MM.1S (cell line): ENCODE results near the gene CD58.
"Not testable (repeated sequence)": the region's sequence is repeated elsewhere in the genome, so short reads cannot be mapped to it uniquely, and the experiment has no call there.

ENCODE experiments used
- DNase-seq: peaks from one replicate; pipeline ENCODE4 v3.0.0-alpha.2; 2015
- H2AFZ ChIP-seq: fragments of 300-600 bp; sonication (generic); 2 replicates; pipeline ENCODE4 v1.6.0; 2016; ENCODE audit warnings: antibody characterized with exemption, low read length
- H3F3A ChIP-seq: fragments of 300-600 bp; sonication (generic); 2 replicates; pipeline ENCODE4 v1.6.1; 2016; ENCODE audit warnings: mild to moderate bottlenecking, antibody characterized with exemption, low read length, moderate library complexity, mixed read lengths; ENCODE audit not compliant: insufficient read depth
- H3K27ac ChIP-seq: fragments of 300-600 bp; sonication (generic); 2 replicates; pipeline ENCODE4 v1.5.1; 2016; ENCODE audit warnings: mild to moderate bottlenecking, low read length
- H3K27me3 ChIP-seq: fragments of 300-600 bp; sonication (generic); replicated peaks from 2 replicates; pipeline ENCODE4 v1.6.0; 2016; ENCODE audit warnings: low read length; ENCODE audit not compliant: insufficient read depth
- H3K36me3 ChIP-seq: fragments of 300-600 bp; sonication (generic); replicated peaks from 2 replicates; pipeline ENCODE4 v1.6.1; 2016; ENCODE audit warnings: mild to moderate bottlenecking, low read length, mixed read lengths; ENCODE audit not compliant: insufficient read depth
- H3K4me1 ChIP-seq: fragments of 300-600 bp; sonication (generic); 2 replicates; pipeline ENCODE4 v1.6.1; 2016; ENCODE audit warnings: low read length, mixed read lengths
- H3K4me2 ChIP-seq: fragments of 300-600 bp; sonication (generic); 2 replicates; pipeline ENCODE4 v1.6.0; 2016; ENCODE audit warnings: low read depth, low read length
- H3K4me3 ChIP-seq: fragments of 300-600 bp; sonication (generic); 2 replicates; pipeline ENCODE4 v1.5.1; 2016; ENCODE audit warnings: low read length, mixed read lengths
- H3K79me2 ChIP-seq: fragments of 300-600 bp; sonication (generic); 2 replicates; pipeline ENCODE4 v1.6.1; 2016; ENCODE audit warnings: mixed run types, low read length, mixed read lengths
- H3K9ac ChIP-seq: fragments of 300-600 bp; sonication (generic); 2 replicates; pipeline ENCODE4 v1.6.1; 2016; ENCODE audit warnings: low read length, mixed read lengths
- H3K9me2 ChIP-seq: fragments of 300-600 bp; sonication (generic); replicated peaks from 2 replicates; pipeline ENCODE4 v1.6.1; 2016; ENCODE audit warnings: mild to moderate bottlenecking, low read length, mixed read lengths; ENCODE audit not compliant: insufficient read depth
- H3K9me3 ChIP-seq: fragments of 300-600 bp; sonication (generic); replicated peaks from 2 replicates; pipeline ENCODE4 v1.6.1; 2016; ENCODE audit warnings: mild to moderate bottlenecking, low read length, mixed read lengths; ENCODE audit not compliant: insufficient read depth
- H4K20me1 ChIP-seq: fragments of 300-600 bp; sonication (generic); 2 replicates; pipeline ENCODE4 v1.6.1; 2016; ENCODE audit warnings: mild to moderate bottlenecking, low read length, moderate library complexity, mixed read lengths; ENCODE audit not compliant: insufficient read depth

The CD58 gene

DNA sequence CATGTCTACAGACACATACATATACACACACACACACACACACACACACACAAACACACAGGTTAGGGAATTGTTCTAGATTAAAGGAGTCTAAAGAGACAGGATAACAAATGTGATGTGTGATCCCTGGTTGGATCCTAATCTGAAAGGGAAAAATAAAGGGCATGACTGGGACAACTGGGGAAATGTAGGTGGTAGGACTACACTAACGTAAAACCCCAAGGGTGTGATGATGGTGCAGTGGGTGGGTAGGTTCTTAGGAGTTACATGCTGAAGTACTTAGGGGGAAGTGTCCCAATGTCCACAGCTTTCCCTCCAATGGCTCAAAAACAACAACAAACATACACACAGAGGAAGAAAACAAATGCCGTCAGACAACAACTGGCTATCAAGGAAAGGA, 28.5 kb upstream of the CD58 start:
- not testable (repeated sequence) for H3K4me2 ChIP-seq, H3K79me2 ChIP-seq, H3K9ac ChIP-seq, H3K27ac ChIP-seq, H3K36me3 ChIP-seq, H4K20me1 ChIP-seq, H3F3A ChIP-seq, DNase-seq, H3K4me3 ChIP-seq, H3K9me2 ChIP-seq, H2AFZ ChIP-seq, H3K4me1 ChIP-seq, H3K27me3 ChIP-seq, H3K9me3 ChIP-seq

- H3K27ac ChIP-seq, H3K36me3 ChIP-seq, H3K27me3 ChIP-seq, H4K20me1 ChIP-seq, H3K9ac ChIP-seq, H3K4me1 ChIP-seq, H3K9me2 ChIP-seq, H3K4me3 ChIP-seq, H3K79me2 ChIP-seq, DNase-seq, H3F3A ChIP-seq, H3K9me3 ChIP-seq, H2AFZ ChIP-seq, H3K4me2 ChIP-seq: not testable (repeated sequence)
Observed at GRCh38 chr1:116598420-116599036, 27.7 kb upstream of the CD58 start.

DNA sequence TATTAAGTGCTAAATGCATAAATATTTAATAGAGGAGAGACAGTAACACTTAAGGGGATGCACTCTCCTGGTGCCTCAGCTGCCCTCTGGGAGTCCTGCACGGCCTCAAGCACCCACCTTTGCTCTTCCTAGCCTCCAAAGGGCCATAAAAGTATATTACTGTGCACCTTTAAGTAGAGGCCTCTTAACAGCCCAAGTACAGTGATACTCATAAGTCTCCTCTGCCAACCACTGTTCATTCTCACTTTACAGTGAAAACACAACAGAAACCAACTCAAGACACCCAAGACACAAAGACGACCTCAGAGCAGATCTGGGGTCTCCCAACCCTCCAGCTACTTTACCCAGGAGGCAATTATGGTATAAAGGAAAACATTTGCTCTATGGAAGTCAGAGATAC, 26.6 kb upstream of the CD58 start:
- H3K9me3 ChIP-seq, DNase-seq, H3K27ac ChIP-seq, H3K9me2 ChIP-seq, H2AFZ ChIP-seq, H3K27me3 ChIP-seq, H4K20me1 ChIP-seq, H3K4me1 ChIP-seq, H3K36me3 ChIP-seq, H3K9ac ChIP-seq, H3K4me3 ChIP-seq, H3F3A ChIP-seq, H3K4me2 ChIP-seq, H3K79me2 ChIP-seq: not testable (repeated sequence)

- not testable (repeated sequence) for H2AFZ ChIP-seq, H3K27me3 ChIP-seq, DNase-seq, H3K4me2 ChIP-seq, H4K20me1 ChIP-seq, H3K9me2 ChIP-seq, H3K36me3 ChIP-seq, H3K79me2 ChIP-seq, H3F3A ChIP-seq, H3K4me1 ChIP-seq, H3K27ac ChIP-seq, H3K9me3 ChIP-seq, H3K9ac ChIP-seq, H3K4me3 ChIP-seq
Observed at GRCh38 chr1:116596742-116597307, 26.0 kb upstream of the CD58 start.

GRCh38 chr1:116595946-116596741, 25.3 kb upstream of the CD58 start:
- H3K9me3 ChIP-seq, H2AFZ ChIP-seq, H3K27ac ChIP-seq, H3K27me3 ChIP-seq, H3K9me2 ChIP-seq, DNase-seq, H3F3A ChIP-seq, H3K79me2 ChIP-seq, H3K4me3 ChIP-seq, H3K4me2 ChIP-seq, H3K9ac ChIP-seq, H3K36me3 ChIP-seq, H4K20me1 ChIP-seq, H3K4me1 ChIP-seq: not testable (repeated sequence)

DNA sequence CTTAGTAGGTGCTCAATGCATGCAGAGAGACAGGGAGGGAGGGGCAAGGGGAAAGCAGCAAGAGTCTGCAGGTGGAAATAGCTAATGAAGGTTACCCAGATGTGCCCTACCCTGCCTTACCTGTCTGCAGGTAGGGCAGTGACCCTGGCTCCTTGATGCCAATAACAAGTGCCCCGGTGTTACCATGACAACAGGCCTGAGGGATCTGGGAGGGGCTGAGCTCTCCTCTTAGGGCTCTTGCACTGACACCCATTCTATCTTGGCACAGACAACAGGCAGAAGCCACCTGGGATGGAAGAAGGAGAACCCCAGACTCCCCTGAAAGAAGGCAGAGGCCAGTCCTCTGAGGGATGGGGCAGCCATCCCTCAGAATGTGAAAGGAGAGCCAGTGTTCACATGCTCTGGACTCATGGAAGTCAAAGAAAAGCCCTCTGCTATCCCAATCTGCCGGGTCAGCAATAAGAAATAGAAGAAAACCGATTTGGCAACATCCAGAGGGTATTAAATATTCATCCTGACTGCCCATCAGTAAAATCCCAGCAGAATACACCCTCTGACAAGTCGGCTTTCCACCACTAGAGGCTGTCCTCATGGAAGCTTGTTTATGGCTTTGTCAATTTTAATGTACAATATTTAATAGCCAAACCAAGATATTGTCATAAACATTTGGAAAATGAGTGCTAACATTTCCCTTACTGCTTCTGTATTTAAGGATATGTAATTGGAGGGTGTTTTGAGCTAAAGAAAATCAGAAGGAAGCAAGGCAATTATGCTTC, 24.4 kb upstream of the CD58 start:
- not testable (repeated sequence) for H3F3A ChIP-seq, H3K27me3 ChIP-seq, DNase-seq, H3K9ac ChIP-seq, H3K36me3 ChIP-seq, H4K20me1 ChIP-seq, H3K9me3 ChIP-seq, H3K9me2 ChIP-seq, H3K79me2 ChIP-seq, H3K4me1 ChIP-seq, H2AFZ ChIP-seq, H3K4me2 ChIP-seq, H3K27ac ChIP-seq, H3K4me3 ChIP-seq

- H3K4me2 ChIP-seq, H3K9ac ChIP-seq, H3K9me3 ChIP-seq, H3K36me3 ChIP-seq, H3K4me1 ChIP-seq, H3K79me2 ChIP-seq, DNase-seq, H3F3A ChIP-seq, H3K4me3 ChIP-seq, H3K9me2 ChIP-seq, H3K27me3 ChIP-seq, H3K27ac ChIP-seq, H4K20me1 ChIP-seq, H2AFZ ChIP-seq: not testable (repeated sequence)
Observed at GRCh38 chr1:116593977-116594376, 23.2 kb upstream of the CD58 start.
